HG03060 (cell line): Measurements from ENCODE around the gene PPP1R12B.

Experiments
- ATAC-seq: cut with Tn5 transposase; IDR thresholded peaks from one replicate; pipeline ENCODE4 v1.9.1; 2021; ENCODE audit warnings: low read depth, moderate number of reproducible peaks; ENCODE audit not compliant: unreplicated experiment

The PPP1R12B gene, protein sequence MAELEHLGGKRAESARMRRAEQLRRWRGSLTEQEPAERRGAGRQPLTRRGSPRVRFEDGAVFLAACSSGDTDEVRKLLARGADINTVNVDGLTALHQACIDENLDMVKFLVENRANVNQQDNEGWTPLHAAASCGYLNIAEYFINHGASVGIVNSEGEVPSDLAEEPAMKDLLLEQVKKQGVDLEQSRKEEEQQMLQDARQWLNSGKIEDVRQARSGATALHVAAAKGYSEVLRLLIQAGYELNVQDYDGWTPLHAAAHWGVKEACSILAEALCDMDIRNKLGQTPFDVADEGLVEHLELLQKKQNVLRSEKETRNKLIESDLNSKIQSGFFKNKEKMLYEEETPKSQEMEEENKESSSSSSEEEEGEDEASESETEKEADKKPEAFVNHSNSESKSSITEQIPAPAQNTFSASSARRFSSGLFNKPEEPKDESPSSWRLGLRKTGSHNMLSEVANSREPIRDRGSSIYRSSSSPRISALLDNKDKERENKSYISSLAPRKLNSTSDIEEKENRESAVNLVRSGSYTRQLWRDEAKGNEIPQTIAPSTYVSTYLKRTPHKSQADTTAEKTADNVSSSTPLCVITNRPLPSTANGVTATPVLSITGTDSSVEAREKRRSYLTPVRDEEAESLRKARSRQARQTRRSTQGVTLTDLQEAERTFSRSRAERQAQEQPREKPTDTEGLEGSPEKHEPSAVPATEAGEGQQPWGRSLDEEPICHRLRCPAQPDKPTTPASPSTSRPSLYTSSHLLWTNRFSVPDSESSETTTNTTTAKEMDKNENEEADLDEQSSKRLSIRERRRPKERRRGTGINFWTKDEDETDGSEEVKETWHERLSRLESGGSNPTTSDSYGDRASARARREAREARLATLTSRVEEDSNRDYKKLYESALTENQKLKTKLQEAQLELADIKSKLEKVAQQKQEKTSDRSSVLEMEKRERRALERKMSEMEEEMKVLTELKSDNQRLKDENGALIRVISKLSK

DNA sequence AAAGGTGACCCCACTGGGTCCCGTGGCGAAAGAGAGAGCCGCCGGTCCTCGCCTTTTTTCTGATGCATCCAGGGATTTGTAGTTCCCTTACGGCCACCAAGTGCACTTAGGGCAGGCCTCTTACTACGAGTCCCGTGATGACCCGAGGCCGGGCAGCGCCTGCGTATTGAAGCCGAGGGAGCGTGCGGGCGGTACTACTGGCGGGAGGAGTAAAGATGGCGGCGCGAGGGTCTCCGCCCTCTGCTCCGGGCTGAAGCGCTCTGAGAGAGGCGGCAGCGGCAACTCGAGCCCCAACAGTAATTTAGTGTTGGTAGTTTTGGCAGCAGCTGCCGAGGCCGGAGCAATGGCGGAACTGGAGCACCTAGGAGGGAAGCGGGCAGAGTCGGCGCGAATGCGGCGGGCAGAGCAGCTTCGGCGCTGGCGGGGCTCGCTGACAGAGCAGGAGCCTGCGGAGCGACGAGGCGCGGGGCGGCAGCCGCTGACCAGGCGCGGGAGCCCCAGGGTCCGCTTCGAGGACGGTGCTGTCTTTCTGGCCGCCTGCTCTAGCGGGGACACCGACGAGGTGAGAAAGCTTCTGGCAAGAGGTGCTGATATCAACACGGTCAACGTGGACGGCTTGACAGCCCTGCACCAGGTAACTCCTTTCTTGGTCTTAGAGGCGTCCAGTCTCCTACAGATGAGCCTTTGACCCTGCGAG, at the start of gene PPP1R12B:
Gene PPP1R12B (plus strand): TSS at position 191 of the 697 bp plus-strand sequence. CDS start 153 bp downstream, at position 344.
- peak; percentile 95 for ATAC-seq

DNA sequence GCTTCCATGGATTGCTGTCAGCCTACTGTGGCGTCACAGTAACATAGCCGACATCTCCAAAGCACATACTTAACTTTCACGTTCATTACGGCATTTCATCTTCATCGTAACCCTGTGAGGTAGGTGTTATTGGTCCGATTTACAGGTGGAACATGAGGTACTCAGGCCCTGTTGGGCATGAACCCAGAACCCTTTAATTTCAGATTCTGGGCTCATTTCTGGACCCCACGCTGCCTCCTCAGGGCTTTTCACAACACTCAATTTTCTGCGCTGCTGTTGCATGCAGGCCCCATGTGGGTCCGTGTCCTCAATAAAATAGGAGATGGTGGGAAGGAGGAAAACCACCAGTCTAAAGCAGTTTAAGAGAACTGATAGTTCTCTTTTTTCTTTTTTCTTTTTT, 46.3 kb upstream of the PPP1R12B start:
- ATAC-seq: no peak

DNA sequence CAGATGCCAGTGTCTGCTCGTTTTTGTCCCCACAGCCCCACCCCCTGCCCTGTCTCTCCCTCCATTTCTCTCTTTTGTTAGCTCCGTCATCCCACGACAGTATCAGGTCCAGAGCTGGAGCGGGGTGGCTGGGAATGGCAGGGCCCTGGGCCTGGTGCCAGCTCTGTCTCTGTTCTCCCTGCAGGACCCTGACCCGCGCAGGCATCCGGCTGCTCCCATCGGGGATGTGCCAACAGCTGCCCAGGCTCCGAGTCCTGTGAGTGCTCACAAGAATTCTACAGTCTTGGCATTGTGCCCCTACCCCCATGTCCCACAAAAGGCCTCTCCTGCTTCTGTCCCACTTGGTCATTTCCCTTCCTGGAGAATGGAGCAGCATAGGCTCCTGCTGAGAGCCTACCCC, 44.1 kb upstream of the PPP1R12B start:
- no peak for ATAC-seq

DNA sequence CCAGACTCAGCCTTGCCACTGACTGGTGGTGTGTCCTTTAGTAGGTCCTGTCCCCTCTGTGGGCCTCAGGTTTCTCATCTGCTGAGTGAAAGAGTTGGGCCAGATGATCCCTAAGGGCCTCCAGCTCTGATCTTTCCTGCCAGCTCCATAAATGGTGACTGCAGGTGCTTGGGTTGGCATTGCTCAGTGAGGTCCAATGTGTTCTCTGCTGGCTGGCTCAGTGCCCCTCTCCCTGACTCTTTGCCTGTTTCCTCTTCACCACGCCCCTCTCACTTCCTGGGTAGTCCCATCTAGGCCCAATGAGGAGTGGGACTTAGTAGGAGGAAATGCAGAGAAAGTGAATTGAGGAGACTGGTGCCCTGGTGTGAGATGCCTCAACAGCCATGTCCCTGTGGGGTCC, 43.3 kb upstream of the PPP1R12B start:
- ATAC-seq: no peak

DNA sequence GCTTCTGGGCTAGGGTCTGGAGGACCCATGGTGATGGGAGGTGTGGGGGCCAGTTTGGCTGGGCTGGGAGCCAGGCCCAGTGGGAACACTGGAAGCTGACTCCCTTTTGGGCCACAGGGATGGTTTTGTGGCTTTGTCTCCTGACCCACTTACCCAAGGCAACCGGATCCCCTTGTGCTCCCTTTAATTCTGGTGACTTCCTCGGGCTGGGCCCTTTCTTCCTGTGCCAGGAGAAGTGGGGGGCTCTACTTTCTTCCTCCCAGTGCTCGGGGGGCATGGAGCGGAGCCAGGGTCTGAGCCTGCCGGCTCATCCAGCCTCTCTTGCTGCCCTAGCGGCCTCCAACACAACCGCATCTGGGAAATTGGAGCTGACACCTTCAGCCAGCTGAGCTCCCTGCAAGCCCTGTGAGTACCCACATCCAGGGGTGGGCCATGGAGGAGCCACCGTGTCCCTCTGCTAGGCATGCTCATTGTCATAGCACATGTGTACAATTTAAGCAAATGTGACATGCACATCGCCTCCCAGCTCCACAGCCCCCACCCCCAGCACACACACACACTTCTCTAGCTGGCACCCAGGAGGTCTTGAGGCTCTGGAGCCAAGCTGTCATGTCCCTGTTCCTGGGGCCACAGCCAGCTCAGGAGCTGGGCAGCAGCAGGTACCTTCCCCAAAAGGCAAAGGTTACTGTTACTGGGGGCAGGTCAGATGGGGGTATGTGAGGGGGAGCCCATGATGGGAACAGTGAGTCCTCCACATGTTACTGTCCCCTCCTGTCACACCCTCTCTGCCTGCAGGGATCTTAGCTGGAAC, 41.8 kb upstream of the PPP1R12B start:
- no peak for ATAC-seq

DNA sequence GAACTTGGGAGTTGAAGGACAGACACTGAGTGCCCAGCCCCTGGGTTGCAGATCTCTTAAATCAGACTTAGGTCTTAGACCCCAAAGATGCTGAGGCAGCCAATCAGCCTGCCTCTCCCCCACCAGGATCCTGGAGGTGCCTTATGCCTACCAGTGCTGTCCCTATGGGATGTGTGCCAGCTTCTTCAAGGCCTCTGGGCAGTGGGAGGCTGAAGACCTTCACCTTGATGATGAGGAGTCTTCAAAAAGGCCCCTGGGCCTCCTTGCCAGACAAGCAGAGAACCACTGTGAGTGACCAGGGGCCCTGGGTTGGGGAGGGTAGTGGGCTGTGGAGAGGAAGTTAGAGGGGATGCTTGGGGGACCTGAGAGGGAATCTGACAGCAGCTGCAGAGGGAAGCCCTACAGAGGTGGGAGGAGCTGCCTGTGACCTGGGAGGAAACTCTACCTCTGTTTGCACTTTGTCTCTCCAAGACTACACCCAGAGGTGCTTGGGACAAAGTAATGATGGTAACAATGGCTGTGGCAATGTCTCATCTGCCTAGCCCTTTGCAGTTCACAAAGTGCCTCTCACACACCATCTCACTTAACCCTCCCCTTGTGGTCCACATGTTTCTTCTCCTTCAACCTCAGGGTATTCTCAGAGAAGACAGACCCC, 38.3 kb upstream of the PPP1R12B start:
- no peak for ATAC-seq

DNA sequence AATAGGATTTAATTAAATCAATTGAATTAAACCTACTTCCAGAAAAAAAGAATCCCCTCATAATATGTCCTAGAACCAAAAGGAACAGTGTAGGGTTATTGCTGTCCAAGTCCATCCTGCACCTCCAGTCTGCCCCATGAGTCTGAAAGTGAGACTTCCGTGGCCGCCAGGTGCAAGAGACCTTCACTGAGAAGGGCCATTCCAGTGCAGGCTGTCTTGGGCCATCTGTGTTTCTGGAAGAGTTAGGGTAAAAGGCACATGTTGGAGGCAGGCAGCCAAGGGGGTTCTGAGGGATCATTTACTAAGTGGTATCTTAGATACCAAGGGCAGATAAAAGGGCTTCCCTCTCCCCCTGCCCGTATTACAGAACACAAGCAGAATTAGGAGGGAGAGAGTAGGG, 37.8 kb upstream of the PPP1R12B start:
- ATAC-seq: no peak

DNA sequence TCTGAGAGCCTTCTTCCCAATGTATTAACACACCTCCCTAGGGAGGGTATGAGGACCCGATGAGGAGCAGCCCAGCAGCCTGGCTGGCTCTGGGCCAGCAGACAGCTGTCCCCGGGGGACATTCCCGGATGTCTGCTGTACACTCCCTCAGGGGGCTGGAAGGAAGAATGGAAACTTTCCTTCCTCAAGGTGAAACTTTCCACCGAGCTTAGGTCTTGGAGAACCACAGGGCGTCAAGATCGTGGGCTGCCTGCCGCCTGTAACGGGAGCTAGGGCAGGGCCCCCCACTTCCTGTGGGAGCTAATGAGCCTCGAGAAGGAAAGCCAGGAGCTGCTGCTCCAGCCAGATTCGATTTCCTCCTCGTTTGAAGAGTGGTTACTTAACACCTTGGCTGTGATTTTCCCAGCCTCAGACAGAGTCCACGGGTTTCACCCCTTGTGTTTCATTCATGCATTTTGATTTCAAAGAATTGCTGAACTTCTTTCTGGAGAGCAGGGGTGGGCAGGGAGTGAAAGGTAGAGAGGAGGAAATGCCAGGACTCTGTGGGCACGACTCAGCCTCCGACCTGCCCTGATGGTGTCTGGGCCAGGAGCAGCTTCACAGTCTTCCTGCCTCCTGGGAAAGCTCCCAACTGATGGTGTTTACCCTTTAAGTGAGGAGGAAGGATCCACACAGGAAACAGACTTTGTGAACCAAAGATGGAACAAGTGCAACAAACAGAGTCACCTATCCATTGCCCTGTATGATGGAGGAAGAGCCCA, 36.4 kb upstream of the PPP1R12B start:
- no peak for ATAC-seq

DNA sequence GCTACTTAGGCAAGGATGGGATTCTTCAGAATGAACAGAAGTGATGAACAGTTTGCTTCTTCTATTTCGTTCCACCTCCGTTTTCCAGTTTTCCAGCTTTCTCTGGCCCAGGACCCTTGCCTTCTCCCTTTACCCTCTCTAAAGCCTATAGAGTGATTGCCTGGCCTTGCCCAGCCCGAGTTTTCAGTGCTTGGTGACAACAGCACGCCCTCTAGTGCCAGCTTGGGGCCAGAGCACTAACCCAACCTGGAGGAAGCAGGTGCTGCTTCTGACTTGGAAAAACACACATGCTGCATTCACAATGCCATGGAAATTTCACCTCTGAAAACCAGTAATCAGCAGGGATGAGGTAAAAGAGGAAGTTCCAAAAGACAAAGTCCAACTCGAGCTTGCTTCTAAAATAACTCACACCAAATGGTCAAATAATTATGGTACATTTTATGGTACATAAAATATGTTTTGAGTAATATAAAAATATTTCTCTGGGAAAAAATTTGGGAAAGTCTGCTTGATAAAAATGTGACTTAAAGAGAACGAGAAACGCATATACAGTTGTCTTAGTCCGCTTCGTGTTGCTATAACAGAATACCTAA, 32.8 kb upstream of the PPP1R12B start:
- no peak for ATAC-seq

DNA sequence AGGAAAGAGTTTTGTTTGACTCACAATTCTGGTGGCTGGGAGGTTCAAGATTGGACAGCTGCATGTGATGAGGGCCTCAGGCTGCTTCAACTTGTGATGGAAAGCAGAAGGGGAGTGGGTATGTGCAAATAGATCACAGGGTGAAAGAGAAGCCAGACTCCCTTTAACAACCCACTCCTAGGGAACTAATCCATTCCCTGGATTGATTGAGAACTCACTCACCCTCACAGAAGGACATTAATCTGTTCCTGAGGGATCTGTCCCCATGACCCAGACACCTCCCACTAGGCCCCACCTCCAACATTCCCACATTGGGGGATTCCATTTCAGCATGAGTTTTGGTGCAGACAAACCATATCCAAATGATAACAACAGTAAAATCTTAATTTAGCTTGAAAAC, 32.3 kb upstream of the PPP1R12B start:
- ATAC-seq: no peak

DNA sequence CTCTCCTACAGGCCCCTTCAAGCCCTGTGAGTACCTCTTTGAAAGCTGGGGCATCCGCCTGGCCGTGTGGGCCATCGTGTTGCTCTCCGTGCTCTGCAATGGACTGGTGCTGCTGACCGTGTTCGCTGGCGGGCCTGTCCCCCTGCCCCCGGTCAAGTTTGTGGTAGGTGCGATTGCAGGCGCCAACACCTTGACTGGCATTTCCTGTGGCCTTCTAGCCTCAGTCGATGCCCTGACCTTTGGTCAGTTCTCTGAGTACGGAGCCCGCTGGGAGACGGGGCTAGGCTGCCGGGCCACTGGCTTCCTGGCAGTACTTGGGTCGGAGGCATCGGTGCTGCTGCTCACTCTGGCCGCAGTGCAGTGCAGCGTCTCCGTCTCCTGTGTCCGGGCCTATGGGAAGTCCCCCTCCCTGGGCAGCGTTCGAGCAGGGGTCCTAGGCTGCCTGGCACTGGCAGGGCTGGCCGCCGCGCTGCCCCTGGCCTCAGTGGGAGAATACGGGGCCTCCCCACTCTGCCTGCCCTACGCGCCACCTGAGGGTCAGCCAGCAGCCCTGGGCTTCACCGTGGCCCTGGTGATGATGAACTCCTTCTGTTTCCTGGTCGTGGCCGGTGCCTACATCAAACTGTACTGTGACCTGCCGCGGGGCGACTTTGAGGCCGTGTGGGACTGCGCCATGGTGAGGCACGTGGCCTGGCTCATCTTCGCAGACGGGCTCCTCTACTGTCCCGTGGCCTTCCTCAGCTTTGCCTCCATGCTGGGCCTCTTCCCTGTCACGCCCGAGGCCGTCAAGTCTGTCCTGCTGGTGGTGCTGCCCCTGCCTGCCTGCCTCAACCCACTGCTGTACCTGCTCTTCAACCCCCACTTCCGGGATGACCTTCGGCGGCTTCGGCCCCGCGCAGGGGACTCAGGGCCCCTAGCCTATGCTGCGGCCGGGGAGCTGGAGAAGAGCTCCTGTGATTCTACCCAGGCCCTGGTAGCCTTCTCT, 30.3 kb upstream of the PPP1R12B start:
- no peak for ATAC-seq

DNA sequence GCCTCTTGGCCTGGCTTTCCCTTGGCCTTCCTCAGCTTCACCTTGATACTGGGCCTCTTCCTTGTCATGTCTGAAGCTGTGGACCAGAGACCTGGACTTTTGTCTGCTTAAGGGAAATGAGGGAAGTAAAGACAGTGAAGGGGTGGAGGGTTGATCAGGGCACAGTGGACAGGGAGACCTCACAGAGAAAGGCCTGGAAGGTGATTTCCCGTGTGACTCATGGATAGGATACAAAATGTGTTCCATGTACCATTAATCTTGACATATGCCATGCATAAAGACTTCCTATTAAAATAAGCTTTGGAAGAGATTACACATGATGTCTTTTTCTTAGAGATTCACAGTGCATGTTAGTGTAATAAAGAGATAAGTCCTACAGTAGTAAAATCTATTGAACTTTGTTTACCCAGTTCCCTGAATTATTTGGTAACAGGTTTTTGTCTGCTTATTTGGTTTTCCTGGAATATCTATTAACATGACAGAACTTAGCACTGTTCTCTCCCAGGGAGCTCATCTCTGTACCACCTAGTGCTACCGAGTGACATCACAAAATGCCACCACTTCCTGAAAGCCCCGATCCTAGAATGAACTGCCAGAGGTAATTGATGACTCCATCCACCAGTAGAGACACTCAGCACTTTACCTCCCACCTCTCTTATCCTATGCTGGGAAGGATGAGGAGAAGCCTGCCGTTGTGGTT, 29.0 kb upstream of the PPP1R12B start:
- ATAC-seq: no peak

DNA sequence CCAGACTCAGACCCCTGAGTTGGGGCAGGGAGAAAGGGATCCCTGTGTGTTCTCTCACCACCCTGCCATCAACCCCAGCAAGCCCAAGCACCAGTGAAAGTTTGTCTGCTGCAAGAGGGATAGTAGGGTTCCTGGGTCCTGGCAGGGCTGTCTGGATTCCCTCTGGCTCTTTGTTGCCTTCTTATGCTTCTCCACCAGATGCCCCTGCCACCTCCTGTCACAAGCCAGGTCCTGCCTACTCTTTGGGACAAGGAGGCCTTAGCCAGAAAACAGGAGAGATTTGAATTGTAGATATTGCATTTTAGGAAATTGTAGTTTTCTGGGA, 28.5 kb upstream of the PPP1R12B start:
- no peak for ATAC-seq

DNA sequence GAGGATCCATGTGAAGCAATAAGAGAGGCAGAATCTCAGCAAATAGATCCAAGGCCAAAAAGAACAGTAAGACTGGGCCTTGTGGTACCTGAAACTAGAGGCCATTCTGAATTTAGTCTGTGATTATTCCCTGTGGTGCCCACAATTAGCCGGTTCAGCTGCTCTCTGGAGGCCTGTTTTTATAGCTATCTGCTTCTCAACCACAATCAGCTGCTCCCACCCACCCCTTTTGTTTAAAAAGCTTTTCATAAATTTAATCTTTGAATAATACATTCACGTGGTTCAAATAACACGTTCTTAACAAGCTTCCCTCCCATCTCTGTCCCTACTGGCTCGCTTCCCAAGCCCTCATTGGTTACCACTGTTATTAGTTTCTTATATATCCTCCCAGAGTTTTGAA, 24.8 kb upstream of the PPP1R12B start:
- no peak for ATAC-seq

DNA sequence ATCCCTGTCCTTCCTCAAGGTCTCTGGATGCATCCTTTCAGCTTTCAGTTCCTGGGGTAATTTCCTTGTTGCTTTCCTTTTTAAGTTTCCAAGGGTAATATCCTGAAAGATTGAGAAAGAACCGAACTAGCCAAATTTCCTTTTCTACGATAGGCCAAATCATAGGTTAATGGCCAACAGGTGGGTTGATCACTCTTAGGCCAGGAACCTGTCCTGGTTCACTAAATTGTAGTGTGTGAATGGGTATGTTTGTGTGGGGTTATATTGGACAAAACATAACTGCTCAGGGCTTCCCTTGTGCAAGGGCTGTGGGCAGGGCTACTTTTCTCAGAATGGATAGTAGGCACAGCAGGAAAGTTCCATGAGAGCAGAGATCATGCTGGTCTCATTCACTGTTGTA, 23.9 kb upstream of the PPP1R12B start:
- no peak for ATAC-seq

DNA sequence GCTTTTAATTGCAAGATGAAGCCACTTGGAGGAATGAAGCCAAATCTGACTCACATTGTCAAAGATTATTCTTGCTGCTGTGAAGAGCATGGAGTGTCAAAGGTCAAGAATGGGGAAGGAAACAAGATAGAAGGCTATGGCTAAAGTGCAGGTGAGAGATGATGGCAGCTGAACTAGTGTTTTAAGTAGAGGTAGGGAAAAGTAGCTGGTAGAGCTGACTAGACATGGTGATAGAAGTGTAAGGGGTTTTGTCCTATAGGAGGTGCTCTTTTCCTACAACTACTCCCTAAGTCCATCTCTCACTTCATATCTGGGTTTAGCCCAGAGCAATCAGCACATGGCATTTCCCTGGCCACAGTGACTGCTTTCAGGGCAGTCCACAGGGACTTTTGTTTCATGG, 18.6 kb upstream of the PPP1R12B start:
- no peak for ATAC-seq

DNA sequence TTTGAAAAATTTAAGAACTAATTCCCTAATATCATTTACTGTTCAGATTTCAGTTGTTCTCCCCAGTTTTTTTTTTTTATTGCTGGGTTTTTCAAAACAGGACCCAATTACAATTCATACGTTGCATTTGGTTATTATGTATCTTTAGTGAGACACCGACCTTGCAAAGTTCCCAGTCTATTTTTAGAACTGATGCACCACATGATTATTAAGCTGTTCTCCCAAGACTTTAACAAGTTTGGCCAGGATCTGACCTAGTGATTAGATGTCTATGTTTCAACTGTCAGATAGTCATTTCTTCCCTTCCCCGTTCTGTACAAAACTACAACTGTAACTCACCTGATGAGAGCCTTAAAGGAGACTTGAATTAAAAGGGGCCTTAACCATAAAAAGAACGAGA, 14.6 kb upstream of the PPP1R12B start:
- no peak for ATAC-seq
